ENCODE data around the gene ZNF205.

GRCh38 chr16:3152027-3152276 lies 39.6 kb downstream of the ZNF205 start:
- TF ChIP-seq POLR2A (IDR thresholded peaks at IDR 0.05) (no peak), CTCF (IDR thresholded peaks at IDR 0.05) (no peak)
